H4 (cell line): ENCODE measurements around the gene GATC. TPM values are rescaled to one million over a fixed set of nuclear protein-coding genes. Genes with fewer than 3 reads are reported as not detected.
"Not testable (repeated sequence)": the region's sequence is repeated elsewhere in the genome, so short reads cannot be mapped to it uniquely, and the experiment has no call there.

ENCODE experiments used
- DNase-seq: peaks from one replicate; pipeline ENCODE4 v3.0.0-alpha.2; 2015; ENCODE audit warnings: low spot score
- total RNA-seq: library from RNA; depleted of rRNA; stranded (reverse); fragments of >200 nt; shearing (Covaris generic); gene quantifications from 2 replicates; pipeline ENCODE4 v1.2.3, GENCODE V29; 2014

Gene GATC
- total RNA-seq, 1 experiment from 2014 or later, result 24.8 TPM

DNA sequence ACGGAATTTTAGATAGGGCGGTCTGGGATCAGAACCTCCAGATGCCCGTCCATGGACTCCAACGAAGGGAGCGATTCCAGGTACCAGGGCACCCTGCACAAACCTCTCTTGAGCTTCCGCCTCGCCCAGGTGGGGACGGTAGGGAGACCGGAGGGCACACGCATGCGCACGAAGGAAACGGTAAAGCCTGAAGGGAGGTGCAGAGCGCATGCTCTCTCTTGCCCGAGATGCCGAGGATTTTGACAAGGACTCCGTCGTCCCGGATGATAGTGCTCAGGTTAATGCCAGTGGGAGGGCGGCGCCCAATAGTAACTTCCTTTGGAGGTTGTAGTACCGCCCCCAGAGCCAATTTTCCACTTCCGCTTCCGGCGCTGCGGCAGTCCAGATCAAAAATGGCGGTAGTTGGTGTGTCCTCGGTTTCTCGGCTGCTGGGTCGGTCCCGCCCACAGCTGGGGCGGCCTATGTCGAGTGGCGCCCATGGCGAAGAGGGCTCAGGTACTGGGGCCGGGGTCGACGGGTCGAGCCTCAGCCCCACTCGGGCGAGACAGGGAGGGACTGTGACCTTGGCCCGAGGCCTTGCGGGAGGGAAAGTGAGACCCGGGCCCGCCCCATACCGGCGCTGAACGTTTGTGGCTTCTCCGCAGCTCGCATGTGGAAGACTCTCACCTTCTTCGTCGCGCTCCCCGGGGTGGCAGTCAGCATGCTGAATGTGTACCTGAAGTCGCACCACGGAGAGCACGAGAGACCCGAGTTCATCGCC is 8.3 kb upstream of the GATC start, which contains the start of gene COX6A1:
Gene COX6A1, plus strand, starts transcription at position 379 of the 760 bp plus-strand sequence. Its CDS starts 14 bp downstream, at position 393.
- peak; percentile 98 for DNase-seq

DNA sequence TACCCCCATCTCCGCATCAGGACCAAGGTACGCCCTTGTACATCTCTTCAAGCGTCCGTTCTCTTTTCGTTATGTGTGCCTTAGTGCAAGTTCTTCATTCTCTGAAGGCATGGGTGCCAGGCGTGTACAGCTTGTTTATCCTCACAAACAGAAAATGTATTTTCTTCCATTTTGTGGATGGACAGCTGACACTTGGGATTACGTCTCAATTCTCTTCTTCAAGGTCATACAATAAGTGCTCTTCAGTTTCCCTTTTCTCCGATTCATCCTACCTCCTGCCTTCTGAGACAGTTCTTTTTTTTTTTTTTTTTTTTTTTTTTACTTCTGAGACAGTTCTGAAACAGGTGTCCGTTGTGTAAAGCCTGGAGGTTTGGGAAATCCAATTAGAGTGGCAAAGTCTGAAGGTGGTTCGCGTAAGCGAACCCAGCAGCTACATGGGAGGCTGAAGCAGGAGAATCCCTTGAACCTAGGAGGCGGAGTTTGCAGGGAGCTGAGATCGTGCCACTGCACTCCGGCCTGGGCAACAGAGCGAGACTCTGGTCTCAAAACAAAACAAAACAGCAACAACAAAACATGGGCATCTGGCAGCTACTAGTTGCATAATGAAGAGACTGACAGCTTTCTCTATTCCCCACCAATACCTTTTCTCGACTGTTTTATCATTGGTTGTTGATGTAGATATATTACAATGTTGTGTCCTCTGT is 7.6 kb upstream of the GATC start:
- no peak for DNase-seq

DNA sequence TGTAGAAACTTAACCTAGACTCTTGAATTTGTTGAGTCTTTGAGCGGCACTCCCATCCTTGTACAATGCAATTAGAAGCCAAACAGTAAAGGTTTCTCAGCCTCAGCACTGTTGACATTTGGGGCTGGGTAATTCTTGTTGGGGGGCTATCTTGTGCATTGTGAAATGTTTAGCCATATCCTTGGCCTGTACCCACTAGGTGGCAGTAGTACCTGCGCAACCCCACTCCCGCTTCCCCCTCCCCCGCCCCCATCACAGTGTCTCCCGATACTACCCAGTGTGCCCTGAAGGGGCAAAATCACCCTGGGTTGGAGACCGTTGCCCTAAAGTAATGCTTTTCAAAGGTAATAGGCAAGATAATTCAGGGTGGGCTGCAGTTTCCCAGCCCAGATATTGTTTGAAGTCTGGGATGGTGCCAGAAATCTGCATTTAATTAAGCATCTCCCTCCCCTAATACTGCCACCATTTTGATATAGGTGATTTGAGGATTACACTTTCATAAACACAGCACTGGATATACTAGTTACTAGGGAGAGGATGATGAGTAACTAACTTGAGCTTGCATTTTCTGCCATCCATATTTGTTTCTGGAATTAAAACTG is 6.5 kb upstream of the GATC start:
- DNase-seq, result peak; percentile 57

DNA sequence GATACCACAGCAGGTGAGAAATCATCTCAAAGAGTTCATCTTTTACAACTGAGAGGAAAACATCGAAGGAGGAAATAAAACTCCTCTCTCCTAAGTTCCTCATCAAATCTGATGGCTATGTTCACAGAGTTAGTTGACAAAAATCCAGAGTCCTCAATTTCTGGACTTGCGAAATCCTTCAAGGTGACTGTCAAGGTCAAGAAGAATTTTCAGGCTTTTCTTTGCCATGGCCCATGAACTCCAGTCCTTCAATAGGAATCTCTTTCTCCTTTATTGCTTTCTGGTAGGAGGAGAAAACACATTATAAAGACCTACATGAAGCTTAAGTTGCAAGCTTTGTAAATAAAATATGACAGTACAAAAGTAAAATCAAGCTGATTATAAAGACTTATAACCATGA is 1.6 kb upstream of the GATC start:
- no peak for DNase-seq

DNA sequence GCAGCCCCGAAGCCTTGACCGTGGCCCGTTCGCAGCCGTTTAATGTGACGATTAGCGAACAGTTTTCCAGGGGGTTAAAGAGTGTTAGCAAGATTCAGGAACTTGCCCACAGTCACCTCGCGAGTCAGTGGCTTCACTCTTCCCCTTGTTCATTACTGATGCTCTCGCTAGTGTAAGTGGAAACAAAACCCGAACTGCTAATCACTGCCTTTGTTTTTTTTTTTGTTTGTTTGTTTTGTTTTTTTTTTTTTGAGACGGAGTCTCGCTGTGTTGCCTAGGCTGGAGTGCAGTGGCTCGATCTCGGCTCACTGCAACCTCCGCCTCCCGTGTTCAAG is 567 bp downstream of the GATC start:
- DNase-seq, result not testable (repeated sequence)

DNA sequence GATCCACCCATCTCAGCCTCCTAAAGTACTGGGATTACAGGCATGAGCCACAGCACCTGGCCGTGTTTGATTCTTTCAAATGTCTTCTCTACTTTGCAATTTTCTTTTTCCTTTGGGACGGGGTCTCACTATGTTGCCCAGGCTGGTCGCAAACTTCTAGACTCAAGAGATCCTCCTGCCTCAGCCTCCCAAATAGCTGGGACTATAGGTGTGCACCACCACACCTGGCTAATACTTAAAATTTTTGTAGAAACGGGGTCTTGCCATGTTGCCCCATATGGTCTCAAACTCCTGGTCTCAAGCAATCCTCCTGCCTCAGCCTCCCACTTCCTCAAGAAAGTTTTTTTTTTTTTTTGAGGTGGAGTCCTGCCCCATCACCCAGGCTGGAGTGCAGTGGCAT is 1.7 kb downstream of the GATC start:
- no peak for DNase-seq

DNA sequence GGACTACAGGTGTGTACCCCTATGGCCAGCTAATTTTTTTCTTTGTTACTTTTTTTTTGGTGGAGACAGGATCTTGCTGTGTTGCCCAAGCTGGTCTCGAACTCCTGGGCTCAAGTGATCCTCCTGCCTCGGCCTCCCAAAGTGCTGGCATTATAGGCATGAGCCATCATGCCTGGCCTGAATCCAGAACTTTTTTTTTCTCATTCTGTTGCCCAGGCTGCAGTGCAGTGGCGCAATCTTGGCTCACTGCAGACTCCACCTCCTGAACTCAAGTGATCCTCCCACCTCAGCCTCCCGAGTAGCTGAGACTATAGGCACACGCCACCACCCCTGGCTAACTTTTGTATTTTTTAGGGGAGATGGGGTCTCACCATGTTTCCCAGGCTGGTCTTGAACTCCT is 6.3 kb downstream of the GATC start:
- not testable (repeated sequence) for DNase-seq

GRCh38 chr12:120453060-120453750 is 7.0 kb downstream of the GATC start:
- DNase-seq, result no peak

- DNase-seq, result no peak
Measured at GRCh38 chr12:120453977-120454376, 7.7 kb downstream of the GATC start.

- DNase-seq, result no peak
Measured at GRCh38 chr12:120455302-120455701, 9.1 kb downstream of the GATC start.

DNA sequence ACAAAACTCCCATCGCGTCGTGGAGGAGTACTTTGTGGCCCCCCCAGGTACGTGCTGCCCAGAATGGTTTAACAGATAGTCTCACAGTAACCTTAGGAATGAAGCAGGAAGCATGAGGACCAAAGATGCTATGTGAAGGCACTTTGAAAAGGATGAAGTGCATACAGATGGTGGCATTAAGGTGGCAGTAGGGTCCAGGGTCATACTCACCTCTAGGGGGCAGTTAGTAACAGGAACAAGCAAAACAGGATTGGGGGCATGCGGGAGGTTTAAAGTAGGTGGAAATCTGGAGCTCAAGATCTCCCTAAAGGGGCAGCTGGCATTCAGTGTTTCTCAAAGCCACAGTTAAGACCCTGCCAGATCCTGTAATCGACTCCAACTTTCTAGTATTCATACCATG is 10.9 kb downstream of the GATC start:
- DNase-seq, result no peak

DNA sequence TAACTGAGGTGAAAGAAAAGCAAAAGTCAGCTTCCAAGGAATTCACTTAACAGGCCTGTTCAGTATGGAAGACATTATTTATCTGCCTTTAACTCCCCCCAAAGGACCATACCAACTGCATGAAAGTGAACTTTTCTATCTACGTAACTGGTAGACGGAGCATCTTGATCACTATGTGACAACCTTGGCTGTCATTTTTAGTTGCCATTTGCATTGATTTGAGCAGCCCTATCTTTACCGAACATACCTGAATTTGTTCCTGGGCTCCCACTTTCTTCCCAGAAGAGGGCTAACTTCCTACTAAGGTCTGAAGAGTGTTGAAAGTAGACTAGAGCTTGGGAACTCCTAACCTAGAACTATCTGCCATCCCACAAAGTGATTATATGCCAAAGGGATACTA is 13.9 kb downstream of the GATC start:
- no peak for DNase-seq

- no peak for DNase-seq
Measured at GRCh38 chr12:120462099-120462640, 15.9 kb downstream of the GATC start.

- DNase-seq, result no peak
Measured at GRCh38 chr12:120463712-120464111, 17.5 kb downstream of the GATC start.

DNA sequence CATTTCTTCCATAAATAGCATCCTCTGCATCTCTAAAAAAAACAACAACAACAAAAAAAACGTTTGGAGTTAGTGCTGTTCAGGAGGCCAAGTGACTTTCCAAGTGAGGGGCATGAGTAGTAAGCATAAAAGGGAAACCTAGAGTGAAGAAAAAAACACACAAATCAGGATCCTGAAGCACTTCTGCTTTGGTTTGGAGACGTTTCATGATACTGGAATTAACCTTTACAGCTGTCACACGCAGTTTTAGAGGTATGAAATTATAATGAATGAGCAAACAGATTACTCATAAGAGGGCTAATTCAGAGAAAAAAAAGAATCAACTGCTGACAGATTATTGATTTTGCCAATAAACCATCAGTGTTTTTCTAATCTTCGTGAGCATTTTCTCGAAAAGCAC is 19.5 kb downstream of the GATC start:
- no peak for DNase-seq

GRCh38 chr12:120466560-120467315 is 20.5 kb downstream of the GATC start:
- peak; percentile 18 for DNase-seq

DNA sequence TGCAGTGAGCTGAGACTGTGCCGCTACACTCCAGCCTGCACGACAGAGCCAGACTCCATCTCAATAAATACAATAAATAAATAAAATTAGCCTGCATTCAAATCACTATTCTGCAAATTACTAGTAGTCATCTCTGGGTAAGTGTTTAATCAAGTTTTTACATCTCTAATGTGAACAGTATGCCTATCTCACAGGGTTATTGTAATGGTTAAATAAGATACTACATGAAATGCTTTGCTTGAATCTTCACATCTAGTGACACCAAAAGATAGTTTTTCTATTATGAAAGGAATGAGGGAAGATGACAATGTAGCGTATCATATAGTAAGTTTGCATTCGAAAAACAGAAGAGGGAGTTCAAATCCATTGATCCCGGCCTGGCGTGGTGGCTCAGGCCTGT is 21.2 kb downstream of the GATC start:
- no peak for DNase-seq

GRCh38 chr12:120468325-120468820 is 22.1 kb downstream of the GATC start:
- DNase-seq, result no peak

- no peak for DNase-seq
Measured at GRCh38 chr12:120468821-120469449, 22.7 kb downstream of the GATC start.

- peak; percentile 92 for DNase-seq
Measured at GRCh38 chr12:120469450-120470149, 23.4 kb downstream of the GATC start, which contains the start of gene SRSF9. Gene SRSF9, minus strand, starts transcription at chr12:120469748. Its CDS starts 139 bp downstream, at chr12:120469609.
